ENCODE measurements around the gene MYLK. TPM values are rescaled to one million over a fixed set of nuclear protein-coding genes. Genes with fewer than 3 reads are reported as not detected.

The MYLK gene
- total RNA-seq, 1 donor from 2014 or later = 2.6 TPM

DNA sequence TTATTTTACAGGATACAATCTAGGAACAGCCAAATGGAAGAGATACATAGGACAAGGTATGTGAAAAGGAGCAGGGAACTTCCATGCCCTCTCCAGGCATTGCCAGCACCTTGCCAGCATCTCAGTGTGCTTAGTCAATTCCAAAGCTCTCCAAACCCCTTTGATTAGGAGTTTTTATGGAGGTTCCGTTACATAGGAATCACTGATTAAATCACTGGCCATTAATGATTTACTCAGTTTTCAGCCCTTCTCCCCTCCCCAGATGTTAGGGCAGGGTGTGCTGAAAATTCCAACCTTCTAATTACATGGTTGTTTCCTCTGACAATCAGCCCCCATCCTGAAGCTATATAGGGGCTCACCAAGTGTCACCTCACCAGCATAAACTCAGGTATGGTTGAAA, 11.5 kb downstream of the MYLK start:
- no peak for FAIRE-seq
- H3K36me3 ChIP-seq (ENCODE audit: control insufficient read depth, insufficient read depth, low read length) = no peaks in the 10 kb centered on the region

GRCh38 chr3:123871946-123872345, 12.2 kb downstream of the MYLK start:
- peak; percentile 51 for DNase-seq (ENCODE audit: low read depth)
- H3K27me3 ChIP-seq (ENCODE audit: control insufficient read depth, insufficient read depth, low read length) = no peaks in the 10 kb centered on the region
- no peak for FAIRE-seq
- H3K36me3 ChIP-seq (ENCODE audit: control insufficient read depth, insufficient read depth, low read length) = no peaks in the 10 kb centered on the region
- TF ChIP-seq CTCF (IDR thresholded peaks at IDR 0.05; ENCODE audit: insufficient read depth, low read length, severe bottlenecking) = no peak
- H3K4me3 ChIP-seq (ENCODE audit: low read depth, low read length) = no peak overlapping the region

More for the DNA sequence above, 11.5 kb downstream of the MYLK start:
- Histone ChIP-seq H3K4me3 (ENCODE audit: low read depth, low read length) (no peak overlapping the region), H3K27me3 (ENCODE audit: control insufficient read depth, insufficient read depth, low read length) (no peaks in the 10 kb centered on the region)
- no peak for DNase-seq (ENCODE audit: low read depth)
- TF ChIP-seq CTCF (IDR thresholded peaks at IDR 0.05; ENCODE audit: insufficient read depth, low read length, severe bottlenecking) = no peak

- FAIRE-seq (peak; percentile 85), DNase-seq (ENCODE audit: low read depth) (peak; percentile 68)
- Histone ChIP-seq H3K4me3 (ENCODE audit: low read depth, low read length) (no peak overlapping the region), H3K27me3 (ENCODE audit: control insufficient read depth, insufficient read depth, low read length) (no peaks in the 10 kb centered on the region), H3K36me3 (ENCODE audit: control insufficient read depth, insufficient read depth, low read length) (no peaks in the 10 kb centered on the region)
- TF ChIP-seq CTCF (IDR thresholded peaks at IDR 0.05; ENCODE audit: insufficient read depth, low read length, severe bottlenecking) = no peak
Measured at GRCh38 chr3:123870033-123870432, 14.1 kb downstream of the MYLK start.

DNA sequence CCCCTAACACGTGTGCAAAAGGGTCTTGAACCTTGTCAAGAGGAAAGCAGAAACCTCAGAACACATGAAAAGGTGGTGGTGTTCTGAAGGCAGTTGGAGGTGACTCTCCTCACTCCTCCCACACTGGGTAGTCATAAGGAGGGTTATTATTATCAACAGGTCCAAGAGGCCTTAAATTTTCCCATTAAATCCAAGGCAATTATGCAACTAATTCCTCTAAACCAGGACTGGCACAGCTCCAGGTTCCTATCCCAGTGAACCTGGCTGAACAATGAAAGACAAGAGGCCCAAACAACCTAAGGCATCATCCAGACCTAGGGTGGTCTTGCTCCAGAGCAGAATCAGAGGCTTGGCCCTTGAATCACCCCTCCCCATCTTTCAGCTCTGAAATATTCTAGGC, 15.0 kb downstream of the MYLK start:
- no peaks in the 10 kb centered on the region for H3K36me3 ChIP-seq (ENCODE audit: control insufficient read depth, insufficient read depth, low read length)
- peak; percentile 10 for DNase-seq (ENCODE audit: low read depth)

GRCh38 chr3:123864706-123865105, 19.4 kb downstream of the MYLK start:
- FAIRE-seq (no peak), DNase-seq (ENCODE audit: low read depth) (no peak)
- H3K27me3 ChIP-seq (ENCODE audit: control insufficient read depth, insufficient read depth, low read length) = no peaks in the 10 kb centered on the region
- H3K36me3 ChIP-seq (ENCODE audit: control insufficient read depth, insufficient read depth, low read length) = no peaks in the 10 kb centered on the region
- no peak overlapping the region for H3K4me3 ChIP-seq (ENCODE audit: low read depth, low read length)
- TF ChIP-seq CTCF (IDR thresholded peaks at IDR 0.05; ENCODE audit: insufficient read depth, low read length, severe bottlenecking) = no peak

More for the DNA sequence above, 15.0 kb downstream of the MYLK start:
- FAIRE-seq = no peak
- H3K27me3 ChIP-seq (ENCODE audit: control insufficient read depth, insufficient read depth, low read length) = no peaks in the 10 kb centered on the region
- H3K4me3 ChIP-seq (ENCODE audit: low read depth, low read length) = no peak overlapping the region
- TF ChIP-seq CTCF (IDR thresholded peaks at IDR 0.05; ENCODE audit: insufficient read depth, low read length, severe bottlenecking) = no peak

- TF ChIP-seq CTCF (IDR thresholded peaks at IDR 0.05; ENCODE audit: insufficient read depth, low read length, severe bottlenecking) = no peak
- Histone ChIP-seq H3K4me3 (ENCODE audit: low read depth, low read length) (no peak overlapping the region), H3K36me3 (ENCODE audit: control insufficient read depth, insufficient read depth, low read length) (no peaks in the 10 kb centered on the region), H3K27me3 (ENCODE audit: control insufficient read depth, insufficient read depth, low read length) (no peaks in the 10 kb centered on the region)
- DNase-seq (ENCODE audit: low read depth) (no peak), FAIRE-seq (no peak)
Measured at GRCh38 chr3:123862152-123862551, 22.0 kb downstream of the MYLK start.

All from bronchial epithelial cell (primary cell).